ENCODE data around the gene KLRC3.
"Not testable (repeated sequence)": the region's sequence is repeated elsewhere in the genome, so short reads cannot be mapped to it uniquely, and the experiment has no call there.

KLRC3 gene

GRCh38 chr12:10420334-10420733 lies at the start of gene KLRC3:
Gene KLRC3 (minus strand): TSS chr12:10420595. CDS start chr12:10420550, 45 bp downstream.
- peak; percentile 13 for DNase-seq
- H3K36me3 ChIP-seq (replicated peaks); H3K27ac ChIP-seq; H3K4me3 ChIP-seq (ENCODE audit: low read depth, low read length); in situ Hi-C loops (cut with HindIII; ENCODE audit: low pct_ligation_motif_present, low sequenced_read_pairs); H3K27me3 ChIP-seq (replicated peaks): not testable (repeated sequence)

- Histone ChIP-seq H3K27me3 (replicated peaks) (no peaks in the 10 kb centered on the region), H3K36me3 (replicated peaks) (no peaks in the 10 kb centered on the region), H3K27ac (no peak overlapping the region), H3K4me3 (ENCODE audit: low read depth, low read length) (no peak overlapping the region)
- no peak for TF ChIP-seq CTCF (IDR thresholded peaks at IDR 0.05; ENCODE audit: low read depth, low read length, missing control alignments)
- no peak for DNase-seq
- in situ Hi-C loops (cut with HindIII; ENCODE audit: low pct_ligation_motif_present, low sequenced_read_pairs): no loop called here
Measured at GRCh38 chr12:10469701-10470100, 49.3 kb upstream of the KLRC3 start.

GRCh38 chr12:10466311-10466710 lies 45.9 kb upstream of the KLRC3 start:
- Histone ChIP-seq H3K27ac (no peak overlapping the region), H3K36me3 (replicated peaks) (no peaks in the 10 kb centered on the region), H3K27me3 (replicated peaks) (no peaks in the 10 kb centered on the region), H3K4me3 (ENCODE audit: low read depth, low read length) (no peak overlapping the region)
- no peak for TF ChIP-seq CTCF (IDR thresholded peaks at IDR 0.05; ENCODE audit: low read depth, low read length, missing control alignments)
- in situ Hi-C loops (cut with HindIII; ENCODE audit: low pct_ligation_motif_present, low sequenced_read_pairs): no loop called here
- no peak for DNase-seq

GRCh38 chr12:10457760-10458159 lies 37.4 kb upstream of the KLRC3 start:
- Histone ChIP-seq H3K4me3 (ENCODE audit: low read depth, low read length) (no peak overlapping the region), H3K36me3 (replicated peaks) (no peaks in the 10 kb centered on the region), H3K27me3 (replicated peaks) (no peaks in the 10 kb centered on the region), H3K27ac (no peak overlapping the region)
- in situ Hi-C loops (cut with HindIII; ENCODE audit: low pct_ligation_motif_present, low sequenced_read_pairs): no loop called here
- TF ChIP-seq CTCF (IDR thresholded peaks at IDR 0.05; ENCODE audit: low read depth, low read length, missing control alignments): no peak
- DNase-seq: no peak

GRCh38 chr12:10456856-10457255 lies 36.5 kb upstream of the KLRC3 start:
- no peak for TF ChIP-seq CTCF (IDR thresholded peaks at IDR 0.05; ENCODE audit: low read depth, low read length, missing control alignments)
- H3K4me3 ChIP-seq (ENCODE audit: low read depth, low read length): no peak overlapping the region
- no peak for DNase-seq
- in situ Hi-C loops (cut with HindIII; ENCODE audit: low pct_ligation_motif_present, low sequenced_read_pairs): no loop called here
- H3K27me3 ChIP-seq (replicated peaks): no peaks in the 10 kb centered on the region
- no peak overlapping the region for H3K27ac ChIP-seq
- no peaks in the 10 kb centered on the region for H3K36me3 ChIP-seq (replicated peaks)

- in situ Hi-C loops (cut with HindIII; ENCODE audit: low pct_ligation_motif_present, low sequenced_read_pairs): no loop called here
Measured at GRCh38 chr12:10455766-10456165, 35.4 kb upstream of the KLRC3 start.

More at GRCh38 chr12:10455766-10456165, 35.4 kb upstream of the KLRC3 start:
- H3K36me3 ChIP-seq (replicated peaks): no peaks in the 10 kb centered on the region
- H3K27ac ChIP-seq: no peak overlapping the region
- no peak overlapping the region for H3K4me3 ChIP-seq (ENCODE audit: low read depth, low read length)
- no peaks in the 10 kb centered on the region for H3K27me3 ChIP-seq (replicated peaks)
- no peak for DNase-seq
- TF ChIP-seq CTCF (IDR thresholded peaks at IDR 0.05; ENCODE audit: low read depth, low read length, missing control alignments): no peak

Measured in brain microvascular endothelial cell (primary cell).